PC-9 (cell line): ENCODE measurements around the gene CRAMP1. TPM values are rescaled to one million over a fixed set of nuclear protein-coding genes. Genes with fewer than 3 reads are reported as not detected.

Experiments used
- BruUV-seq: library from RNA; stranded (reverse); fragments of 400-500 nt; replicated peaks from 2 replicates; lab custom pipeline; 2021; lab: Mats Ljungman, UMichigan
- CTCF ChIA-PET: fragments of 300-600 bp; sonication (Branson Sonifier 250); formaldehyde crosslinking; loops from one replicate; lab custom pipeline; 2022; ENCODE audit warnings: antibody characterized with exemption; lab: Charles Lee
- POLR2A ChIA-PET: fragments of 300-600 bp; sonication (Branson Sonifier 250); formaldehyde crosslinking; loops from one replicate; lab custom pipeline; 2022; ENCODE audit warnings: antibody characterized with exemption; ENCODE audit not compliant: unreplicated experiment; lab: Charles Lee
- DNase-seq, 2 experiments: peaks; one replicate each; pipeline versions ENCODE4 v3.0.0 to v3.0.0-alpha.2; 2015 to 2022; ENCODE audit warnings: mixed read lengths in 1 of 2
- H2AFZ ChIP-seq: fragments of 200-600 bp; sonication (generic); 2 replicates; pipeline ENCODE4 v1.8.1; 2017; ENCODE audit warnings: antibody characterized with exemption
- H3F3A ChIP-seq: fragments of 200-600 bp; sonication (generic); 2 replicates; pipeline ENCODE4 v1.8.1; 2017; ENCODE audit warnings: antibody characterized with exemption, mild to moderate bottlenecking, low read depth; ENCODE audit not compliant: insufficient read depth
- H3K27ac ChIP-seq: fragments of 200-600 bp; sonication (generic); 2 replicates; pipeline ENCODE4 v1.6.1; 2016; ENCODE audit warnings: mixed run types
- H3K27me3 ChIP-seq: fragments of 200-600 bp; sonication (generic); 2 replicates; pipeline ENCODE4 v1.6.1; 2016; ENCODE audit warnings: low read depth, mixed run types; ENCODE audit not compliant: insufficient read depth
- H3K36me3 ChIP-seq: fragments of 200-600 bp; sonication (generic); 2 replicates; pipeline ENCODE4 v1.6.1; 2016; ENCODE audit warnings: low read depth, mixed run types
- H3K4me1 ChIP-seq: fragments of 200-600 bp; sonication (generic); replicated peaks from 2 replicates; pipeline ENCODE4 v1.6.1; 2016; ENCODE audit warnings: mixed run types; ENCODE audit not compliant: insufficient read depth
- H3K4me2 ChIP-seq: fragments of 200-600 bp; sonication (generic); 2 replicates; pipeline ENCODE4 v1.6.1; 2017; ENCODE audit warnings: mixed run types
- H3K4me3 ChIP-seq: fragments of 200-600 bp; sonication (generic); 2 replicates; pipeline ENCODE4 v1.6.1; 2016; ENCODE audit warnings: mixed run types
- H3K79me2 ChIP-seq: fragments of 200-600 bp; sonication (generic); 2 replicates; pipeline ENCODE4 v1.6.1; 2017; ENCODE audit warnings: low read depth, mixed run types
- H3K9me2 ChIP-seq: fragments of 200-600 bp; sonication (generic); 2 replicates; pipeline ENCODE4 v1.8.1; 2017; ENCODE audit warnings: mild to moderate bottlenecking; ENCODE audit not compliant: insufficient read depth
- H3K9me3 ChIP-seq: fragments of 200-600 bp; sonication (generic); 2 replicates; pipeline ENCODE4 v1.8.1; 2016; ENCODE audit warnings: low read depth; ENCODE audit not compliant: insufficient read depth
- H4K20me1 ChIP-seq: fragments of 200-600 bp; sonication (generic); 2 replicates; pipeline ENCODE4 v1.8.1; 2017; ENCODE audit not compliant: insufficient read depth
- EZH2 ChIP-seq: fragments of 200-600 bp; sonication (generic); IDR thresholded peaks from 2 replicates; pipeline ENCODE4 v1.8.0; 2017; ENCODE audit warnings: antibody characterized with exemption, low read depth
- intact Hi-C: fragments of 100-400 bp; cut with micrococcal nuclease; formaldehyde crosslinking; loops from one replicate; pipeline ENCODE4 v1.10.0; 2022; ENCODE audit not compliant: unreplicated experiment
- total RNA-seq: library from RNA; stranded (reverse); gene quantifications from 2 replicates; pipeline ENCODE4 v1.2.3, GENCODE V29; 2021
- TF ChIP-seq, protein P1 (sequence below): fragments of 200-600 bp; sonication (generic); conservative IDR thresholded peaks from 2 replicates; pipeline ENCODE4 v1.6.1; 2017; ENCODE audit warnings: mixed run types, antibody characterized with exemption, mild to moderate bottlenecking, moderate library complexity

CRAMP1 gene
- total RNA-seq, 1 experiment from 2014 or later: 22.7 TPM

DNA sequence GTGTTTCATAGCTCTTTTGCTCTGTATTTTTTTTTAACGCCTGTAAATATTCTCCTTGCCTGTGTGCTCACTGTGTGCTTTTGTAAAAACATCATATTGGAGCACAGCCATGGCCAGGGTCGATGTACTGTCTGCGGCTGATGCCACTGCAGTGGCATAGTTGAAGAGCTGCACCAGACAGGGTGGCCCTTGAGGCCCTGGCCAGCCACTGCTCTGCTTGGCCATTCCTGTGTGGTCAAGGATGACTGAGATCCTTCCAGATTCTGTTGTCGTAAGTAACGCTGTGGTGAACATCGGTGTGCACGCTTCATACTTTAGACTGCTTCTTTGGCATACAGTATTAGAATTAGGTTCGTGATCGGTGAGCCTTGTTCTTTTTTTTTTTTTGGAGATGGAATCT, 14.6 kb downstream of the CRAMP1 start:
- Histone ChIP-seq H3F3A (no peaks in the 10 kb centered on the region), H3K9me3 (no peaks in the 10 kb centered on the region), H3K36me3 (0 out of 2 replicates have a peak, but pooled peaks cover 7% of the 10 kb centered on the region), H3K4me2 (no peak overlapping the region), H3K9me2 (no peaks in the 10 kb centered on the region), H3K79me2 (peaks cover 27% of the 10 kb centered on the region), H3K4me1 (no peaks in the 10 kb centered on the region), H3K27ac (no peak overlapping the region), H2AFZ (no peak overlapping the region), H3K27me3 (no peaks in the 10 kb centered on the region), H4K20me1 (peaks cover 34% of the 10 kb centered on the region), H3K4me3 (no peak overlapping the region)
- BruUV-seq: no TSS peak
- TF ChIP-seq EZH2: no peak
- TF ChIP-seq, protein P1, sequence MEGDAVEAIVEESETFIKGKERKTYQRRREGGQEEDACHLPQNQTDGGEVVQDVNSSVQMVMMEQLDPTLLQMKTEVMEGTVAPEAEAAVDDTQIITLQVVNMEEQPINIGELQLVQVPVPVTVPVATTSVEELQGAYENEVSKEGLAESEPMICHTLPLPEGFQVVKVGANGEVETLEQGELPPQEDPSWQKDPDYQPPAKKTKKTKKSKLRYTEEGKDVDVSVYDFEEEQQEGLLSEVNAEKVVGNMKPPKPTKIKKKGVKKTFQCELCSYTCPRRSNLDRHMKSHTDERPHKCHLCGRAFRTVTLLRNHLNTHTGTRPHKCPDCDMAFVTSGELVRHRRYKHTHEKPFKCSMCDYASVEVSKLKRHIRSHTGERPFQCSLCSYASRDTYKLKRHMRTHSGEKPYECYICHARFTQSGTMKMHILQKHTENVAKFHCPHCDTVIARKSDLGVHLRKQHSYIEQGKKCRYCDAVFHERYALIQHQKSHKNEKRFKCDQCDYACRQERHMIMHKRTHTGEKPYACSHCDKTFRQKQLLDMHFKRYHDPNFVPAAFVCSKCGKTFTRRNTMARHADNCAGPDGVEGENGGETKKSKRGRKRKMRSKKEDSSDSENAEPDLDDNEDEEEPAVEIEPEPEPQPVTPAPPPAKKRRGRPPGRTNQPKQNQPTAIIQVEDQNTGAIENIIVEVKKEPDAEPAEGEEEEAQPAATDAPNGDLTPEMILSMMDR: no peak
- ChIA-PET POLR2A (no interaction called here), CTCF (no interaction called here)
- DNase-seq: no peak
- intact Hi-C loops: no loop called here

DNA sequence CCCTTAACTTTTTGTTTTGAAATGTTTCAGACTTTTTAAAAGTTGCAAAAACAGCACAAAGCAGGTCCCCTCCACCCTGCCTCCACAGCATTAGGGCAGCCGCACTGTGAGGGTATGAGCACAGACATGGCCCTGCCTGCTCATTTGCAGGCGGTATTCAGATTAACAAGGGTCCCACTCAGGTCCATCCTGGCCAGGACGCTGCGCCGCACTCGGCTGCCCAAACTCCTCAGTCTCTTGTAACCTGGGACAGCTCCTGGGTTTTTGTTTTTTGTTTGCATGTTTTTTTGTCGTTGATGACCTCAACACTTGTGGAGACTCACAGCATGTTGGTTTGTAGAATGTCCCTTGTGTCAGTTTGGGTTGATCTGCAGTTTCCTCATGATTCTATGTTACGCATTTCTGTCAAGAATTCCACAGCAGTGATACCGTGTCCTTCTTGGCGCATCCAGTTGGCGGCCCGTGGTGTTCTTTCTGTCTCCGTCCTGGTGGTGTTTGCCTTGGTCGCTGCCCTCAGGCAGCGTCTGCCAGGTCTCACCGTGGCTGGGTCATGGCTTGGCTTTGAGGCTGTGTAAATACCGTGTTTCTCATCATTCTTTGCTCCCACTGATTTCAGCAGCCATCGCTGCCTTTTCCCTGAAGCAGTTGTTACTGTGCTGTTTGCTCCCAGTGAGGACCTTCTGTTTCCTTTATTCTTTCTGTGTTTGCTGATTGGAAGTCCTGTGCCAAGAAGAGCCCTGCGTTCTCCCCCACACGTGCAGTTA, 18.5 kb downstream of the CRAMP1 start:
- no TSS peak for BruUV-seq
- Histone ChIP-seq H3K4me3 (no peak overlapping the region), H3K9me2 (no peaks in the 10 kb centered on the region), H4K20me1 (peaks cover 36% of the 10 kb centered on the region), H3F3A (no peaks in the 10 kb centered on the region), H2AFZ (no peak overlapping the region), H3K27me3 (no peaks in the 10 kb centered on the region), H3K4me2 (no peak overlapping the region), H3K4me1 (no peaks in the 10 kb centered on the region), H3K36me3 (0 out of 2 replicates have a peak, but pooled peaks cover 7% of the 10 kb centered on the region), H3K79me2 (peaks cover 18% of the 10 kb centered on the region), H3K9me3 (no peaks in the 10 kb centered on the region), H3K27ac (no peak overlapping the region)
- TF ChIP-seq EZH2: no peak
- TF ChIP-seq, protein P1: no peak
- CTCF ChIA-PET: interaction anchor here (0.6 kb wide), 1 partner anchor 288 kb away, joined by 3 read pairs; no protein-coding TSS in a partner anchor
- intact Hi-C loops: no loop called here
- POLR2A ChIA-PET: no interaction called here
- DNase-seq: no peak

DNA sequence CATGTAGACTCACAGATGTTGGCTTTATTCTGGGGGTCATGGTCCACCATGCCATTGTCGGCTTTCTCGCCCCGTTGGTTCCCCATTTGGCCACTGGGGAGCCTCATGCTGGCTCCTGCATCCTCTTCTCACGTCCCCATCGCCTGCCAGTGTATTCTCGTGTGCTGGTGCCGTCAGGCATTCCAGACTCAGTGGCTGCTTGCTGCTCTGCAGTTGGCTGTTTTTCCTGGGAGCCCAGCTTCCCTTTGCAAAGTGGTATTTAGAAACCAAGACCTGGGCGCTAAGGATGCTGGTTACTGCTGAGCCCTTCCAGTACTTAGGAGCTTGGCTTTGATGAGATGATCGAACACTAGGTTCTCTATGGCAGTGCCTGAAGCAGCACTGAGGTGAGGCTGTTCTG, 19.1 kb downstream of the CRAMP1 start:
- no peak overlapping the region for H3K4me3 ChIP-seq
- peaks cover 41% of the 10 kb centered on the region for H4K20me1 ChIP-seq
- no peaks in the 10 kb centered on the region for H3K9me3 ChIP-seq
- ChIA-PET POLR2A (no interaction called here), CTCF (no interaction called here)
- peaks cover 15% of the 10 kb centered on the region for H3K79me2 ChIP-seq
- H3K4me1 ChIP-seq: no peaks in the 10 kb centered on the region
- TF ChIP-seq, protein P1: no peak
- no peak for TF ChIP-seq EZH2
- H3K36me3 ChIP-seq: 0 out of 2 replicates have a peak, but pooled peaks cover 7% of the 10 kb centered on the region
- DNase-seq: no peak
- no peak overlapping the region for H2AFZ ChIP-seq
- BruUV-seq: no TSS peak
- intact Hi-C loops: no loop called here
- no peak overlapping the region for H3K4me2 ChIP-seq
- H3K27ac ChIP-seq: no peak overlapping the region
- no peaks in the 10 kb centered on the region for H3K27me3 ChIP-seq
- no peaks in the 10 kb centered on the region for H3K9me2 ChIP-seq
- H3F3A ChIP-seq: no peaks in the 10 kb centered on the region
